Choroid plexus epithelial cell (primary cell): Measurements from ENCODE around the gene RBM19.
A peak's percentile ranks its signal among the peaks of the same experiment; 100 is the strongest.

Experiments
- DNase-seq: peaks from one replicate; pipeline ENCODE4 v3.0.0-alpha.2; 2010; ENCODE audit warnings: low read depth
- H3K4me3 ChIP-seq: 2 replicates; pipeline ENCODE4 v1.5.1; 2011; ENCODE audit warnings: low read depth, mild to moderate bottlenecking, control low read depth, low read length, moderate library complexity
- CTCF ChIP-seq: conservative IDR thresholded peaks from 2 replicates; pipeline ENCODE4 v1.5.1; 2011; ENCODE audit warnings: low read depth, mild to moderate bottlenecking, control low read depth, inconsistent platforms, low read length, moderate library complexity

RBM19 gene

DNA sequence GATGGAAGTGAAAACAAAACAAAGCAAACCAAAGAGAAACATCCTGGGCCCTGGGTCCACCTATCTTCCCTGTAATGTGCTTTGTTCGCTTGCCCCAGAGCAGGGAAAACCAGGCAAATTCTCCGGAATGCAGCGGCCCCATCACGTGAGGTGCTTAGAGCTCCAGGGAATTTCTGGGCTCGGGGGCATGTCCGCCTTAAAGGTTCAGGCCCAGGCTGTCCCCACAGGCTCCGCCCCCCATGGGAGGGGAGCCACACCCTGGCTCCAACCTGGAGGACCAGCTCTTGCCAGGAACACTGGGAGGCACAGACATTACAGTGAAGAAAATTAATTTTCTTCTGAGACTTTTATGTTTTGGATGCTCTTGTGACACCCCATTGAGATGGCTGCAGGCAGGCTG, 69.9 kb downstream of the RBM19 start:
- TF ChIP-seq CTCF, result no peak
- H3K4me3 ChIP-seq, result no peak overlapping the region
- no peak for DNase-seq

- no peak for TF ChIP-seq CTCF
- H3K4me3 ChIP-seq, result no peak overlapping the region
- DNase-seq, result no peak
Measured at GRCh38 chr12:113895176-113895575, 70.9 kb downstream of the RBM19 start.

DNA sequence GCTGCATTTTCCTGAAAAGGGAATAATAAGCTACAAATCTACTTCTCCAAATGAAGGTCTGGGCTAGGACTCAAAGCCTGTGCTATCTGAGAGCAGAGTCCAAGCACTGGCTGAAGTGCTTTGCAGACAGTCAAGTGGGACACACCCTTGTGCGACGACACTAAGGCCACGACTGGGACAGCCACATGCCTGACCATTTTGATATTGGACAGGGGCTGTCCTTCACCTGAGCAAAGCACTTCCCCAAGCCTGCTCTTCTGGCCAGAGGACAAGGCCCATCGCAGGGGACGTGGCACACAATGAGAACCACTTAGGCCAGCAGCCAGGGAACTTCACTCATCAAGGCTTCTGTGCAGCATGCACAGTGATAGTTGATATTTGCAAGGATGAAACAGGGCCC, 71.4 kb downstream of the RBM19 start:
- no peak for DNase-seq
- no peak overlapping the region for H3K4me3 ChIP-seq
- TF ChIP-seq CTCF, result no peak

- no peak for TF ChIP-seq CTCF
- no peak for DNase-seq
- no peak overlapping the region for H3K4me3 ChIP-seq
Measured at GRCh38 chr12:113893221-113893620, 72.9 kb downstream of the RBM19 start.

GRCh38 chr12:113892556-113892955, 73.6 kb downstream of the RBM19 start:
- DNase-seq, result no peak
- no peak for TF ChIP-seq CTCF
- H3K4me3 ChIP-seq, result no peak overlapping the region

DNA sequence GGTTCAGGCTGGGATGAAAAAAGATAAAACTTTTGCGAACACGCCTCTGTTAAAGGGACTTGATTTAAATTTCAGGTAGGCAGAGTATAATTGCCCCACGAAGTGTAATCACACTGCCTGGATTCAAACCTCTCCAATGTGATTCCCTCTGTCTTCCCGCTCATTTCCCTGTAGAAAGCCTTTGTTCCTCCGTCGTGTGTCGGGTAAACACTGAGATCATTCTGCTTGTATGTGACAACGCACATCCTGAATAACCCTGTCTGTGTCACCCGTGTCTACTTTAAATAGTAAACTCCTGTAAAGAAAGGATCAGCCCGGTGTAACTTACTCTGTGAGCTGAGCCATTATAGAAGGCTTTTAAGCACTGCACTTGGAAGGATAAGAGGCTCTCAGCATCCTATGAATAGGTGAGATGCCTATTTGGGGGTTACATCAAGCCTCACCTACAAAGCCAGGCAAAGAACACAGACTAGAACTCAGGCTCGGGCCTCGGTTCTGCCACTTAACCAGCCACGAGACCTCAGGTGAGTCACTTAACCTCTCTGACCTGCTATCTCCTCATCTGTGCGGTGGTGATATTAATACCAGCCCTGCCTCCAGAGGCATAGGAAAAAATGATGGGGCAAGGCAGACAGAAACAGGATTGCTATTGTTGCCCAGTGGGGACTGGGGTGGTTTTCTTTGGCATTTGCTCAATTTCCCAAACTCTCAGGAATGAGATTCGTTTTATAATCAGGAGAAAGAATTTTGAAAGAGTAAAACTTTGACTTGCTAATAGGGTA, 74.2 kb downstream of the RBM19 start:
- no peak for TF ChIP-seq CTCF
- DNase-seq, result no peak
- no peak overlapping the region for H3K4me3 ChIP-seq

GRCh38 chr12:113891167-113891692, 74.9 kb downstream of the RBM19 start:
- TF ChIP-seq CTCF, result no peak
- H3K4me3 ChIP-seq, result no peak overlapping the region
- peak; percentile 18 for DNase-seq
